DMS 273 treated with DMSO at 0.1 percent for 48 hours (cell line): ENCODE results near the gene ZNF576.
"Not testable (repeated sequence)": the region's sequence is repeated elsewhere in the genome, so short reads cannot be mapped to it uniquely, and the experiment has no call there.

Source experiments
- DNase-seq: peaks from one replicate; lab custom pipeline; 2025; lab: John Stamatoyannopoulos, UW

ZNF576 gene

DNA sequence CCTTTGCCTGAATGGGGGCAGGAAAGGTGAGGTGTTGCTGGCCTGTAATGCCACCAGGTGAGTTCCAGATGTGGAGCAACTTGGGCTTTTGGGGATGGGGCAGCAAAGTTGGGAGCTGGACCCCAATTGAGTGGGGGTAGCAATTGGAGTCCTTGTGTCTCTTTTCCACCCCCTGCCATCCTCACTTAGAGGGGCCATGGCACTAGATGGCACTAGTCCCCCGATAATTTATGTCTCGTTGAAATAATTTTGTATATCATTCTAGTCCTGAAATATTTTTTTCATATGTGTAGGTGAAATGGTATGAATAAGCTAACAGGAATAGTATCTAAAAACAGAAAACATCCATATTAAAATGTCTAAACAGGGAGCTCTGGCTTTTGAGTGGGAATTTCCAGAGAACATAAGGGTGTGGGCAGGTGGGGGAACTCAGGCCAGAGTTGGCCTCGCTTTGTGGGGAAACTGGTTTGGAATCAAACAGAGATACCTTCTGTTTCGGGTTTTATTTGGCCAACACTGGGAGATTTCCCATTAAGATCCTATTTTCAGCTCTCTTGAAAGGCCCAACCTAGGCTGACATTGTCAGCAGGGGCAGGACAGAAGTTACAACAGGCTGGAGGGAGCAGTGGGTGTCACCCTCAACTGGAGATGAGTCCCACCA lies 3.4 kb downstream of the ZNF576 start:
- no peak for DNase-seq

DNA sequence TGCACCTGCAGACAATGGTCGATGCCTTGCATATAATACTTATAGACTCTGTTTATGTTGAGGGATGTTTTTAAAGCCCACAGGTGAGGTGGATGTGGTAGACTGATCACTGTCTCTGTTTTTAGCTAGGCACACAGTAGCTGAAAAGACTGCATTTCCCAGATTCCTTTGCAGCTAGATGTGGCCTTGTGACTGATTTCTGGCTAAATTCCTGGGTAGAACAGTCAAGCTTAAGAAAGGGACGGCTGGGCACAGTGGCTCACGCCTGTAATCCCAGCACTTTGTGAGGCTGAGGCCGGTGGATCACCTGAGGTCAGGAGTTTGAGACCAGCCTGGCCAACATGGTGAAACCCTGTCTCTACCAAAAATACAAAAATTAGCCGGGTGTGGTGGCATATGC lies 3.9 kb downstream of the ZNF576 start:
- not testable (repeated sequence) for DNase-seq

DNA sequence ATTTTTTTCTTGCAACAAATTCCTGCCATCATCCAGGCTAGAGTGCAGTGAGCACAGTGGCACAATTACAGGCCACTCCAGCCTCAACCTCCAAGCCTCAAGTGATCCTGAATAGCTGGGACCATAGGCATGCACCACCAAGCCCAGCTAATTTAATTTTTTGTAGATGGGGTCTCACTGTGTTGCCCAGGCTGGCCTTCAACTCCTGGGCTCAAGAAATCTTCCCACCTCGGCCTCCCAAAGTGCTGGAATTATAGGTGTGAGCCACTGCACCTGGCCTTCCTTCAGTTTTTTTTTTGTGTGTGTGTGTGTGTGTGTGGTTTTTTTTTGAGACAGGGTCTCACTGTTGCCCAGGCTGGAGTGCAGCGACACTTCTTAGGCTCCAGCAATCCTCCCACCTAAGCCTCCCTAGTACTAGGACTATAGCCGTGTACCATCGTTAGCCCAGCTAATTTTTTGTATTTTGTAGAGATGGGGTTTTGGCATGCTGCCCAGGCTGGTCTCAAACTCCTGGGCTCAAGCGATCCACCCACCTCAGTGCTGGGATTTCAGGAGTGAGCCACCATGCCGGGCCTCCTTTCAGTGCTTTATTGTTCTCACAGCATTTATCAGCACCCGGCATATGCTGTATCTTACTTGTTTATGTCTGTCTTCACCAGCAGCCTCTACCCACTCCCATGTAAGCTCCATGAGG lies 9.6 kb downstream of the ZNF576 start:
- DNase-seq = no peak

DNA sequence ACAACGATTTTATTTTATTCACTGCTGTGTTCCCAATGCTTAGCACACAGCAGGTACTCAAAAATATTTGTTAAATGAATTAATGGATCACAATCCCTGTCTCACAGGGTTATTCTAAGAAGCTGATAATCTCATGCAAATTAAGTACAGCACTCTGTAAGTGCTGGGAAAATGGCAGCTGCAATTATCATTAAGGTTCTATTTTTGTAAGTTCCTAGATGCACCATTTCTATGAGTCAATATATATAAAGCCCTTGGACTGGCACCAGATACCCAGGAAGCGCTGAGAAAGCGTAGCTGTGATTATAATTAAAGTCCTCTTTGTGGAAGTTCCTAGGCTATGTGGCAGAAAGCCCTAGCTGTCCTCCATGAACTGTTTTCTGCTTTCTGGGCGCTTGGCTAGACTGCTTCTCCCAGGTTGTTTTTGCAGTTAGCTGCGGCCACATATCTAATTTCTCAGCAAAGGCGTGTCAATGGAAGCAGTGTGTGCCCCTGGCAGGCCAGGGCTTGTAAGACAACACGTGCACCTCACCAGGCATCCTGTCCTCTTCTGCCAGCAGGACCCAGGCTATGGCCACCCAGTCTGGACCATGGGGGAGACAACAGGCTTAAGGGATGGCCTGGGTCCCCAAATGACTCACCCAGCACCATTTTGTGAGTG lies 10.3 kb downstream of the ZNF576 start:
- peak; percentile 25 for DNase-seq

DNA sequence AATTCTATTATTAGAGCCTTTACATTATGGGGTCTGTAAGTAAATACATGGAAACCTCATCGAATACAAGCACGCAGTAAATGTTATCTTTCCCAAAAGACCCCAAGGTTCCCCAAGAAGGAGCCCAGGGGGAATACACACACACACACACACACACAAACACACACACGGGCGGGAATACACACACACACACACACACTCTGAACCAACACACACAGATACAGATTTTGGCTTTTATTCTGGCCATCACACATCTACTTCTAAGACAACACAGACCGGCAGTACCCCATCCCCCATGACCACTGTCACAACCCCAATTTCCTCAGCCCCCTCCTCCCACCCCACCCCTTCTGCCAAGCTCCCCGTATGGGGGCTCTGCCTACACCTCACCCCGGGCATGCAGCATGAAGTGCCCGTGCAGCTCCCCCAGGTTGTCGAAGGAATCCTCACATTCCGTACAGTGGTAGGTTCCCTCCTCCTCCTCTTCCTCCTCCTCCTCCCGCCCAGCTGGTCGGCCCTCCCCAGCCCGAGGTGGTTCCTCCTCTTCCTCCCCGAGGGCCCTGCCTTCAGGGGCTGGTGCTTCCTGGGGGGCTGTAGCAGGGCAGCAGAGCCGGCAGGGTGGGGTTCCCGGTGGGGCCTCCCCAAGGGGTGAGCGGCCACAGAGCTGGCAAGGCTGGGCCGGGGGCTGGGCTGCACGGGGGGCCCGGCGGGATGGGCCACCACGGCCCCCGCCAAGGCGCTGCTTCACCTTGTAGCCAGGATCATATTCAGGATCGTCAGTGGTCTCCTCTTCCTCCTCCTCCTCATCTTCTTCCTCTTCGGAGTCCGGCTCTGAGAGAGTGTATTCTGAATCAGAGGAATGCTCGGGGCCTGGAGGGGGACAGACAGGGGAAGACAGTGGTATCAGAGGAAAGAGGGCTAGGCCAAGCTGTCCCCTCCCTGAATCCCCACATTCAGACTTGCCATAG lies 11.1 kb downstream of the ZNF576 start:
- DNase-seq = no peak

DNA sequence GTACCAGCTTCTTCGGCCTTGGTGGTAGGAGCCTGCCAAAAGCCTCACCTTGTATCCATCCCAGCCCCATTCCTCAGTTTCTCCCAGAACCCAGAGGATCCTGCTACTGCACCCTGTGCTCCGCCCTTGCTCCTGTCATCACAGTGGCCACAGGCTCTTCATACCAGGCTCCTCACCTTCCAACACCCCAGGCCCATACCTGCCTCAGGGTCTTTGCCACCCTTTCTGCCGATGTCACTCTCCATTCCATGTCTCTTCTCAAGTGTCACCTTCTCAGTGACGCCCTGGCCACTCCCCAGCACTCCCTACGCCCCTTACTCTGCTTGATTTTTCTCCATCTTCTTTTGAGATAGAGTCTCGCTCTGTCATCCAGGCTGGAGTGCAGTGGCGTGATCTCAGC lies 13.5 kb downstream of the ZNF576 start:
- no peak for DNase-seq

DNA sequence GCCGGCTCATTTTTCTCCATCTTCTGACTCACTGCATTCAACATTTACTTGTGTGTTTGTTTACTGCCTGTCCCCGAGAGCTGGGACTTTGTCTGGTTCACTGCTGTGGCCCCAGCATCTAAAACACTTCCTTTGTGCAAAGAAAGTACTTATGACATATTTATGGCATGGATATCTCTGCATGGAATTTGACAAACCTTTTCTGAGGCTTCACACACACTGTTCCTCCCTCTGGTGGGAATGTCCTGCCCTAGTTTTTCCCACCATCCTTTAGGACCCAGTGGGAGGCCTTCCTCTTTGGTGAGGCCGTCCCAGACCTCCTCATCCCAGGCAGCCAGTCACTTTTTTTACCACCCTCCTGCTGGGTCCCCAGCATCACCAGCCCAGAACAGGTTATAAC lies 14.1 kb downstream of the ZNF576 start:
- no peak for DNase-seq

DNA sequence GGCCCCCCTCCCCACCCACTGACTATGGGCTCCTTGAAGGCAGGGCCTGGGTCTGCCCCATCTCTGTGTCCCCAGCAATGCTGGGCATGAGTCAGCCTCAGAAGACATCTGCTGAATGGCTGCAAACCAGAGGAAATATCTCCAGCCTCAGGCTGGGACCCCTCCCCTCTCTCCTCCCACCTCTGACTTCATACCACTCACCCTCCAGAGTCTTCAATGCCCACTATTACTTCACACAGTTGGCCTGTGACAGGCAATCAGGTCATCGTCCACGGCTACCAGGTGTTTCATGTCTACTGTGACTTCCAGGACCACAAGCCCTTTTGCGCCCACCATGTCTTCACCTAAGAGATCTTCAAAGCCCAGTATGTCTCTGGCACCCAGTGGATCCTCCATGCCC lies 15.4 kb downstream of the ZNF576 start, which contains the start of gene SRRM5:
Gene SRRM5 (plus strand): TSS at position 301 of the 400 bp plus-strand sequence. CDS start 34 bp downstream, at position 335.
- DNase-seq = no peak

DNA sequence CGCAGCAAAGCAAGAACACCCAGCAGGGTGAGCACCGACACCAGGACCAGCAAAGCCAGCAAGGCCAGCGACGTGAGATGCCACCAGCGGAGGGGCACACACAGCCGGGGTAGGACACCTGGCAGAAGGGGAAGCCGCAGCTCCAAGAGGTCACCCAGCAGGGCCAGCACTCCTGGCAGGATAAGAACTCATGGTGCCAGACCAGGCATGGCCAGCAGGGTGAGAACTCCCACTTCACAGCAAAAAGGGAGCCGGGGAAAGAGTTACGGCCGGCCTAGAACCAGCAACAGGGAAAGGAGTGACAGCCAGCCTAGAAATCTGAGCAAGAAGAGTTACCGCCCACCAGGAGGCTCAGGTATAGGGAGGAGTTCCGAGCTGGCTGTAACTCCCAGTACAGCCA lies 16.0 kb downstream of the ZNF576 start:
- DNase-seq = no peak

DNA sequence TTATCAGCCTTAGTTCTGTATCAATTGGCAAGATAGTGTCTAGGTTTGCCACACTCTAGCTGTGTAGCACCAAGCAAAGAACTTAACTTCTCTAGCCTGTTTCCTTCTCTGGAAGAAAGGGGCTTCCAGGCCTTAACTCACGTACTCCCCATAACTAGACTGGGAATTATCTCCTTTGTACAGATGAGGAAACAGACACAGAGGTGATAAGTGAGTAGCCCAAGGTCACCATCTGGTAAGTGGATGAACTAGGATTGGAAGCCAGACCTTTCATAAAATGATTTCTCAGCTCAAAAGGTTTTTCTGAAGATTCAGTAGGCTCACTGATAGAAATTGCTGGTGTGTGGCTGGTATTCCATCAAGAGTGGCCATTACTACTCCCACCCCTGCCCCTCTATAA lies 19.9 kb downstream of the ZNF576 start:
- no peak for DNase-seq

DNA sequence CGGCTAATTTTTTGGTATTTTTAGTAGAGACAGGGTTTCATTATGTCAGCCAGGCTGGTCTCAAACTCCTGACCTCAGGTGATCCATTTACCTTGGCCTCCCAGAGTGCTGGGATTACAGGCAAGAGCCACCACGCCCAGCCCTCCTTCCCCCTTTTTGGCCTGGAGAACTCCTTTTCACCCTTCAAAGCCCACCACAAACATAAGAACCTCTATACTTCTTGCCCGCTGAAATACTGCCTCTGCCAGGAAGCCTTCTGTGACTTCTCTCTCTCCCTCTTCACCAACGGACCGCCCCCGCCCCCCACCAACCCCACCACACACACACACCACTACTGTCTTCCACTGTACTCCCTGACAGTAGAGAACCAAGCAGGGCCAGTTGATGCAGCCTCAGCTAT lies 20.6 kb downstream of the ZNF576 start:
- DNase-seq = no peak

DNA sequence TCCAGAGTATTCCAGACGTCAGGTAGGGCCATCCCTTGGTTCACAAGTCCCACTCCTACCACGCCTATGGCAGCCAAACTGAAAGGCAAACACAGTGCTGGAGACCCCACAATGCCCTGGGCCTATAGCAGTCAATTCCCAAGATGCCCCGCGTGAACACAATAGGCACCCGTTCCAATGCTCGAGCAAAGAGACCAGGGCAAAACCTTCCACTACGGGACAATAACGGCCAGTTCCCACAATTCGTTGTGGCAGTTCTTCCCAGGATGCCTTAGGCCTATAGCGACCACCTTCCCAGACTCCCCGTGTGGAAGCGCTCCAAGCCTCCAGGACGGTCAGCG lies 22.5 kb downstream of the ZNF576 start:
- no peak for DNase-seq

DNA sequence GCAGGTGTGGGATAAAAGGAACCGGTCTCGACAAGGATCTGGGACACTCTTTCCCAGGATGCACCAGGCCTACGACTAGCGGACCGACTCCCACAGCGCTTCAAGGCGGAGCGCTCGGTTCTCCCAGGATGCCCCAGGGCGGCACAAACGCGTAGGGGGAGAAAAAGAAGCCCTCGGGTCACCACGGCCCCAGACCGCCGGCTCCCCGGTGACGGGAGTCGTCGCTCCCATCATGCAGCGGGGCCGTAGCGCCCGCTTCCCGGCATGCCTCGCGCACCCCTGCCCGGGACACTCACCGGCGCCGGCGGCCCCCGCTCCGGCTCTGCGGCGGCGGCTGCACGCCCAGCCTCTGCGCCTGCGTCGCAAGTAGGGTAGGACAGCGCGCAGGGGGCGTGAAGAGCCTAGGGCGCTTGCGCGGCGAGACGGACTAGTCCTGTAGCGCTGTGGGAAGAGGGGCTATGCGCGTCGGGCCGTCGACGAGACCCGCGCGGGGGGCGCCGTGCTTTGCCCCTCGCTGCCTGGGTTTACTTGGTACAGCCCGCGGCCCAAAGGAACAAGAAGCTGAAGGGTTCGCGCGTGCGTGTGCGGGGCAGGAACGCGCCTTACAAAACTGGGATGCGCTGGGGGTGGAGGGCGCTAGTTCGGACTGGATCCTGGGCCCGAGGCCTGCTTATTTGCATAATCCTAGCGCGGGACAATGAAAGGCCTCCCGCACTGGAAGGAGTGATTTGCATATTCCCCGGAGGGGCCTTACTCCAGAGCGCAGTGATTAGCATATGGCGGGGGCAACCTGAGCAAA lies 23.1 kb downstream of the ZNF576 start, which contains the start of gene ZNF428:
Gene ZNF428 (minus strand): TSS at position 368 of the 799 bp plus-strand sequence. CDS start 5,325 bp downstream, outside the sequence.
- peak; percentile 81 for DNase-seq

DNA sequence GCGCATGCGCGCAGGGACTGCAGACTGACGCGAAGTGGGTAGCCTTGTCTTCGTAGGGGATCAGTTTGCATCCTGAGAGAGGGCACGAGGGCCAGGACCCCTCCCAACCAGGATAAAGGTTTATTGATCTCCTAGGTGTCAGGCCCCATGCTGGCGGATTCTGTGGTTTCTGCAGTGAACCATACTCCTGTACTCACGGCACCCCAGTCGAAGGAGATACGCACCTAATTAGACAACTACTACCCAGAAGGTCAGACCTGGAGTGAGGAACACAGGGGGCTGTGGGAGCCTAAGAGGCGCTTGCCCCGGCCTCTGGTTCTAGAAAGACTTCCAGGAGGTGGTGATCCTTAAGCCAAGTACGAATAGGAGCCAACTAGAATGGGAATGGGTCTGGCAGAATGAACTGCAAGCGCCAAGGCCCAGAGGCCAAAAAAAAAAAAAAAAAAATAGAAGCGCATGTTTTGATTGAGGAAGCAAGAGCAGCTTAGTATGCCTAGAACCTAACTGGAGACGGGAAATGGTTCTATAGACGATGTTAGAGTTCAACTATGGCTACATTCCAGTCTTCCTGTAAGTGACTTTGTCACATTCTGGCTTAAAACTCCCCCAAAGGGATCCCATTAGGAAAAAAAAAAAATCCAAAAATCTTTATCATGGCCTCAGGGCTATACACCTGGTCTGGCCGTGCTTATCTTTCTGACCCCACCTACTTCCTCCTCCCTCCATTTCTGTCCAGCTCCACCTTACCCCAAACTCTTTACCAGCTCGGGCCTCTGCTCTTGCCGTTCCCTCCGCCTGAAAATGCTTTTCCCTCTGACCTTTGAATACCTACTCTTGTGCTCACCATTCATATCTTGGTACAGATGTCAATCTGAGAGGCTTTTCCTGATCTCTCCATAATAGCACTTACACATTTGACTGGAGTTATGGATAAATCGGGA lies 23.9 kb downstream of the ZNF576 start:
- DNase-seq = no peak

DNA sequence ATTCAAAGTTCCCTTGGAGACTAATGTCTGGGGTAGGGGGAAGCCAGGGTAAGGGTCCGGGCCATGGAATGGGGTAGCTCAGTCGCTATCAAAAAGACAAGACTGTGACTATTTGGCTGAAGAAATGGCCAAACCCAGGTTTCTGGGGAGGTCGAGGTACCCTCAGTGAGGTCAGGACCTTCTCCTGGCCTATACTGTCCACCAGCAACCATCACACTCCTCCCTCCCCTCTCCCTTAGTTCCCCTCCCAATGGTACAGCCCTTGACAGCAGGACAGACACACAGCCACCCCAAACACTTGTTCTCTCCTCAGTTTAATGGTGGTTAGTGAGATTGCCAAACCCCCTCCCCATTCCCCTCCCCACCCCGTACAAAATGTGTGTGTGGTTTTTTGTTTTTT lies 25.7 kb downstream of the ZNF576 start:
- DNase-seq = no peak

DNA sequence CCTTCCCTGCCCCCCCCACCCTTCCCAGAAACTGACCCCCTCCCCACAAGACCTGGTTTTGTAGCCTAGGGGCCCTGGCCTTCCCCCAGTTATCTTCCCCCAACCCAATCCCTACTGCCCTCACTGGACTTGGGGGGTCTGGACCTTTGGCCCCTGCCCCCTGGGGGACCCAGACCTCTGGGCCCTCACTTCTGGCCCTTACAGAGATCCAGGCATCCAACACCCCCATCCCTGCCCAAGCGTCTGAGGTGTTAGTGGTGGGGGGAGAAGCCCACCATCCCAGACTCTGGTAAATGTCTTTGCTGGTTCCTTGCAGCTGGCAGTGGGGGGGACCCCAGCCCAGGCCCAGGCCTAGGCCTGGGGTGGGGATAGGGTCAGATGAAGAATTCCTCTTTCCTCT lies 26.6 kb downstream of the ZNF576 start:
- DNase-seq = no peak

DNA sequence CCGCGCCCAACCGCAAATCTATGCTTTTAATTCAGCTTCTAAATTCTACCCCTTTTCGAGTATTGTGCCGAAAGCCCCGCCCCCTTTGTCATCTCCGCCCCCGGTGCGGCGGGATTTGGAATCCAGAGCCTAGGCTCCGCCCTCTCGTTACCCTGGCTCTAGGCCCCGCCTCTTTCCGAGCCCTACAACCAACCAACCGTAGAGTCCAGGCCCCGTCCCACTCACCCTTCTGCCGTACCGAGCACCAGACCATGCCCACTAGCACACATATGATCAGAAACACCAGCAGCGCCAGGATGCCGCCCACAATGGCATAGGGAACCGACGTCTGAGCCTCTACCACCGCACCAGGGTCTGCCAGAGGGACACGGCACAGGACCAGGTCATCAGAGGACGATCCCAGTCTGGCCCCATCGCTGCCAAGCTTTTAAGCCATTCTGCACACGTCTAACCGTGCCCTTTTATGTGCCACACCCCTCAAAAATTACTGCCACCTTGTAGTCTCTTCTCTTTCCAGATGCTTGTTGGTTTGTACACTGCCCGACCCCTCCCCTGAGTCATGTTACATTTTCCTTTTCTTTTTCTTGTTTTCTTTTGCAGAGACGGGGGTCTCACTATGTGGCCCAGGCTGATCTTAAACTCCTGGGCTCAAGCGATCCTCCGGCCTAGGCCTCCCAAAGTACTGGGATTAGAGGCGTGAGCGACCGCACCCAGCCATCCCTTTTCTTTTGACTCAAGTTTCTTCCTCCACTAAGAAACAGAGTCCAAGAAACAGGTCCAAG lies 27.7 kb downstream of the ZNF576 start:
- no peak for DNase-seq

DNA sequence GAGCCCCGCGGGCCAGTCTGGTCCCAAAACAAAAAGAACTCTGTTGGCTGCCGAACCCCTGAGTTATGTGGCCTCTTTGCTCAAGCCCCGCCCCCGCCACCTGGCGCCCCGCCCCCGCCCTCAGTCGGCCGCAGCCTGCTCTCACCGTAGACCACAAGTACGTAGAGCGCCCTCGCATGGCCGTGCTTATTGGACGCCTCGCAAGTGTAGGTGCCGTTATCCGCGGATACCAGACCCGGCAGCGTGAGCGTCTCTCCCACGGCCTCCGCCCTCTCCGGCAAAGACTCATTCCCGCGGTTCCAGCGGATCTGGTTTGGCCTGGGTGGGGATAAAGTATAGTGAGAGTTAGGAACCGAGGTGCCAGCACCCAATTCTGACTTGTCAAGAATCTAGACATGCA lies 28.5 kb downstream of the ZNF576 start:
- no peak for DNase-seq

DNA sequence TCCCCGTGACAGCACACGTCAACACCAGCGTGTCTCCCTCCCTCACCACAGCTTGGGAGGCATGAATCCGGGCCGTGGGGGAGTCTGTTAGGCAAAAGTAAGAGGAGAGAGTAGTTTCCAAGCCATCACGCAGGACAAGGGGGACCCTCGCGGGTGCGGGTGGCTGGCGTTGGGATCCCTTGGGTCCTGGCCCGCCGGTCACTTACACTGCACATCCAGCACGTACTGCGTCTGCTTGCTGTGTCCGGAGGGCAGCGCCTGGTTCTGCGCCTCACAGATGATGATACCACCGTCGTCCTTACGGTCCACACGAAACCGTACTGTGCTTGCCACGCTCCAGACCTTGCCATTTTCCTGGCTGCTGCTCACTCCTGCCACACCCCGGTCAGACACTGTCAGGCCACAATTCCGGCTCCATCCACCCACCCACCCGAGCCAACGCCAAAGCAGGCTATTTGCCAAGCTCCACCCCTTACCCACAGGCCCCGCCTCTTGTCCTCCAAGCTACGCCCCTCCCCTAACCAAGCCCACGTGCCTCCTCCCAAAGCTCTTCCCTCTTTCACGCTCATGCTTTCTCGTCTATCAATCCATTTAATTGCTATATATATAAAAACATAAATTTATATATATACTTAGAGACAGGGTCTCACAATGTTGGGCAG lies 29.7 kb downstream of the ZNF576 start:
- DNase-seq = no peak
